NCI-H128 (cell line): ENCODE measurements around the gene PHF14.

ENCODE experiments used
- DNase-seq: peaks from one replicate; lab custom pipeline; 2025; ENCODE audit not compliant: unreplicated experiment; lab: John Stamatoyannopoulos, UW

The PHF14 gene

DNA sequence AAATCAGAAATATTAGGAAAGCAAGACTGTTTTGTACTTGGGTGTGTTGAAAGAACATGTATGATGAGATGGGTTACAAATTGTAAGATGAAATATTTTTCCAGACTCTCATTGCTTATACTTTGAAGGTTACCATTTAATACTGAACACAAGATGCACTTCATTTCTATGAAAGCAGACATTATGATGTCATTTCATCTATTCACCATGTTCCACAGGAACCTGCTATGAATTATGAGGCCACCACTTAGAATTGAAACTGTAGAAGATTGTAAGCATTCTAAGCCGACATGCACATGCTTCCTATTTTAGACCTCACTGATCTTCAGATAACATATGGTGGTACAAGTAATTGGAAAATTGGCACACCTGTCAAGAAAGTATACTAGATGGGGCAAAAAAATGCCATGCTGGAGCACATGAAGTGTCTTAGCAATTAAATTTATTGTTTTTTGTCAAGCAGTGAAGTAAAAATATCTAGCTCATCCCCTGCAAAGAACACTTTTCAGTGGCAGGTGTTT, 195.0 kb downstream of the PHF14 start:
- no peak for DNase-seq

DNA sequence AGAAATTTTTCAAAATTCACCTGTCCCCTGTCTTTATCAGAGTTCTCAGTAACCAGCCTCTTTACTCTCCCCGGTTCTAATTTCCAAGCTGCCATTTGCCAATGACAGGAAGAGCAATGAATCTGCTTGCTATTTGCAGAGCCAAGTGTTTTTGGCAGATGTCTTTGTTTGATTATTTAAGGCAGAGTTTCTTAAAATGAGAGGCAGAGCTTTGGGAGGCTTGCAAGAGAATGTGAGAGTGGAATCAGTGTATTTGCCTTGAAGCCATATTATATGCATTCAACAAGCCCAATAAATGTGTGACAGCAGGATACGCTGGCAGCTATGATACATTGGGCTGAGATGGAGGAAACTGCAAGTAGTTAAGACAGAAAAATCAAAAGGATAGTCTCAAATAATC, 196.5 kb downstream of the PHF14 start:
- DNase-seq, result no peak

DNA sequence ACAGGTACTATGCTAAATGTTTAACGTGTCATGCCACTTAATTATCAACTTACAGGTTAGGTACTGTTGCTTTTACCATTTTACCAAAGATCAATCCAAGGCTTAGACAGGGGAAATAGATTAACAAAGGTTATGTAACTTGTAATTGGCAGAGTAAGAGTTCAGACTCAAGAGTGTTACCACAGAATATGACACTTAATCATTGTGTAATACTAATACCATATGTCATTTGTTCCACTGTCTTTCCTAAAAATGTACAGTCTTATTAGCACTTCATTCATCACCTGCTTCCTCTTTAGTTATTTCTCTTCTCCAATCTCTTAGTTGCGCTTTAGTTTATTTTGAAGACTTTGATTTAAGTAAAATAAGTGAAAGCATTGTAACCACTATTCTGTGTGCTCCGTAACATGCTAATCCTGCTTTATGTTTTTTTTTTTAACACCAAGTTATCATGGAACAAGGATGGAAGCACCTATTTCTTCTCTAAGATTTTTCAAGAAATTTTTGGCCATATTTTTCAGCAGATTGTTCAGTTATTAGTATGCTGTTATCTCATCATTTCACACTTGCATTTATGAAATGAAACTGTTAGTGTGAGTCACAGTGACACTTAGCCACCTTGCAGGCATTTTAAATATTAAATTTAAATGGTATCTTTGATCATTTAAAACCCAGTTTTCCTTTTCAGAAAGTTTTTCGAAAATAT, 197.3 kb downstream of the PHF14 start:
- no peak for DNase-seq

DNA sequence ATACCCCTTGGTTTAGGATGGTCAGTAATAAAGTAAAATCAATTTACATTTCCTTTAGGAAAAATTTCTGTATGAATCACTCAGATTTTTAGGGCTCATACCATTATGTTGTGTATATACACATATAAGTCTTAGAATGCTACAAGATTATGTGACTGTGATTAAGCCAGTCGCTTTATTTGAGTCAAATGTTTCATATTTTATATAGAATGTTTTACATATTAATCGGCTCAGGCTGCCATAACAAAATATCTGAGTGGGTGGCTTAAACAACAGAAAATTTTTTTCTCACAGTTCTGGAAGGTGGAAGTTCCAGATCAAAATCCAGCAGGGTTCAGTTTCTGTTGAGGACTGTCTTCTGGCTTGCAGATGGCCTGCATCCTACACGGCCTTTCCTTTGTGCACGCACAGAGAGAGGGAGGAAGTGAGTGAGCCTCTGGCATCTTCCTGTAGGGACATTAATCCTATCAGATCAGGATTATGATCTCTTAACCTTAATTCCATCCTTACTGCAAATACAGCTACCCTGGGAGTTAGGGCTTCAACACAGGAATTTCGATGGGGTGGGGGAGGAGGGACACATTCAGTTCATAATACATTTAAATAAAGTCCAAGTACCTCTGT, 198.0 kb downstream of the PHF14 start:
- DNase-seq, result no peak

DNA sequence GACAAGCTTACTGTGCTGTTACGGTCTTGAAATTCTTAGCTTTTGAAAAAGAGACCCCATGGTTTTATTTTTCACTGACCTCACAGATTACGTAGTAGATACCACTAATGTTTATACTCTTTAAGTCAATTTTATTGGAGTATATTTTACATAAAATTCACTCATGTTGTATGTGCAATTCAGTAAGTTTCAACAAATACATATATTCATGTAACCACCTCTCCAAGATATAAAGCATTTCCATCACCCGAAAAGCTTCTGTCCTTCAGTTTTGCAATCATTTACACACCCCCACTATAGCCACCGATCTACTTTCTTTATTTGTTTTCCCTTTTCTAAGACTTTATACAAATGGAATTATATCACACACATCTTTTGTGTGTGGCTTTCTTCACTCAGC, 199.2 kb downstream of the PHF14 start:
- DNase-seq, result no peak

DNA sequence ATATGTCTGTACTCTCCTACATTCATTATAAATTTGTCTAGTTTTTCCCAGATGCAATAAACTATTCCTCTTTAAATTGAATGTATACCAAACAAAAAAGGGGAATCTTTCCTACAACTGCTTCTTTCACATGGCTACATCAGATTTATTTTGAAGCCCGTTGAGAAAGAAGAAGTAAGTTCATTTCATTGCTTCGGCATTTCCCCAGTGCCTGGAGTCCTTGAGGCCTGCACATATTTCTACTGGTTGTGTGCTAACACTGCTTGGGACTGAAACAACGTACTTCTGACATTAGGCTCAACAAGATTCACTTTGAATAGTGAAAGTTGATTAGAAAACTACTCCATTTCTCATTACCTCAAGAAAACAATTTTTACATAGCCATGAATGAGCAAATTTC, 201.7 kb downstream of the PHF14 start:
- no peak for DNase-seq

DNA sequence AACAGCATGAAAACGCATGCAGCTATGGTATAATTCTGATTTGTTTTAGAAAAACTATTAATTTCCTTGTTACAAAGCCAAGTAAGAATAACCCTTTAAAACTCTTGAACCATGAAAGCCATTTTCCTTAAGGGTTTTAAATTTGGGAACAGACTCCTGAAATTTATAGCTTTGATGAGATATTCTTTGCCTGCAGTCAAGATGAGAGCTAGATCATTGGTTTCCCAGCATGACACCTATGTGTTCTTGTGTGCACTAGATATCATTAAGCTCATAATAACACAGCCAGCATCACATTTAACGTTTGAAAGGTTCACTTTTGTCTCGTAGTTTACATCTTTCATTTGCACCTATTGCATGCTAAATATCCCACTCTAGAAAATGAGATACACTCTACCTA, 202.2 kb downstream of the PHF14 start:
- no peak for DNase-seq

DNA sequence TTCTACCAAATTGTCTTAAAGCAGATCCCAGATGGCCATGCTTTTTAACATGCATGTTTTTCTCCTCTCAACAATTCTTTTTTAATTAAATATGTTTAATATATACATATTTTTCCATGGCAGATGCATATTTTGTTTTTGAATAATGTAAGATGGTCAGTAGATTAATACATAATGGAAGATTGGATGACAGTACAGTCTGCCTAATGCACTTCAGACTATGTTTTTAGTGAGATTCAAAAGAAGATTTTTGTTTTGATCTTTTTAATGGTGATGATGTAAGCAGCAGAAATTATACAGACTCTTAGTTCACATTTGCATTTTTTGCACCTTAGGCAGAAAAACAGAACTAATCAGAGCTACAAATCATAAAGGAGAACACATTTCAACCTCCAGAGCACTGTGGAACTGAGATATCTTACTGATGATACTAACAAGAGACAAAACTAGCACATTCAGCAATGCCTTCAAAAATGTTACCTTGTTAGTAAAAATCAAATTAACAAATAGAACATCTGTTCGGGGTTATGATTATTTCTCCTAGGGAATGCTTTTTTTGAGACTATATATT, 203.4 kb downstream of the PHF14 start:
- no peak for DNase-seq

DNA sequence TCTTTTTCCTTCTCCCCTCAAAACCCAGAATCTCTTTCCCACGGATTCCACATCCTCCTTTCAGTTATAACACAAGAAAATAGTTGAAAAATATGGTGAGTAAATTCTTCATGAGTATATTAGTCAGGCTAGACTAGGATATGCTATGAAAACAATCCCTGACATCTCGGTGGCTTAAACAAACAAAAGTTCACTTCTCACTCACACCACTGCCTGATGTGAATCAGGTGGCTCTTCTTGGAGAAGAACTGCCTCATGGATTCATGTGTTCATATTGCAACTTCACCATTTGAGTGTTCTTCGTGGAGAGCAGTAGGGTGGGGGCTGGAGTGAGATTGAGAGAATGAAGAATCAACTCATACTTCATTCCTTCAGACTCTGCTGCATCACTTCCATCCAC, 204.1 kb downstream of the PHF14 start:
- no peak for DNase-seq

DNA sequence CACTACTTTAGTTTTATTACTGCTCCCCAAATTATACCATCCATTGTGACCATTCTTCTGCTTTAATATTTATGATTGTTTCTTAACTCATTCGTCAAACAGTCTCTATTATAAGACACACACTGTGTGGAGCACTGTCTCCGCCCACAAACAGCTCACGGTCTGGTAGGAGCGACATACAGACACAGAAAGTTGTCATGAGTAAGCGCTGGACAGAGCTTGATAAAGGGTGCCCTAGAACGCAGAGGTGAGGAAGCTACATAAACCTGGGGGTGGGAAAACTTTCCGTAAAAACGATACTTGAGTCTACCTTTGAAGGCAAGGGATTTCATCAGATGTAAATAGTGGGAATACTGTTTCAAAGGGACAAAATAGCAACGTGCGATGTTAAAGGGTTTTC, 207.9 kb downstream of the PHF14 start:
- DNase-seq, result no peak

DNA sequence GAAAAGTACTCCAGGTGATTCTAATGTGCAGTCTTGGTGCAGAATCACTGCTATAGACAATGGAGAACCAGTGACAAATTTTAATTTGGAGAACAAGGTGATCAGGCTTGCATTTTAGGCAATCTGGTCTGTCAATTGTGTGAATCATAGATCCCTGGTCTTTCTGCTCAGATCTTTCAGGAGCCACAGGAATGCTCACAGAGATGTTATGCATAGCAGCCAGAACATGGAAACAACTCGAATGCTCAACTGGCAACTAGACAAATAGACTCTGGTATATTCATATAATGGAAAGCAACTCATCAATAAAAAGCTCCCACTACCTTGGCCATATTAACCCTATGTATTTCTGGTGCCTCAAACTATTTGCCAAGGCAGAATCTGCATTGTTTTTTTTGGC, 209.1 kb downstream of the PHF14 start:
- no peak for DNase-seq

DNA sequence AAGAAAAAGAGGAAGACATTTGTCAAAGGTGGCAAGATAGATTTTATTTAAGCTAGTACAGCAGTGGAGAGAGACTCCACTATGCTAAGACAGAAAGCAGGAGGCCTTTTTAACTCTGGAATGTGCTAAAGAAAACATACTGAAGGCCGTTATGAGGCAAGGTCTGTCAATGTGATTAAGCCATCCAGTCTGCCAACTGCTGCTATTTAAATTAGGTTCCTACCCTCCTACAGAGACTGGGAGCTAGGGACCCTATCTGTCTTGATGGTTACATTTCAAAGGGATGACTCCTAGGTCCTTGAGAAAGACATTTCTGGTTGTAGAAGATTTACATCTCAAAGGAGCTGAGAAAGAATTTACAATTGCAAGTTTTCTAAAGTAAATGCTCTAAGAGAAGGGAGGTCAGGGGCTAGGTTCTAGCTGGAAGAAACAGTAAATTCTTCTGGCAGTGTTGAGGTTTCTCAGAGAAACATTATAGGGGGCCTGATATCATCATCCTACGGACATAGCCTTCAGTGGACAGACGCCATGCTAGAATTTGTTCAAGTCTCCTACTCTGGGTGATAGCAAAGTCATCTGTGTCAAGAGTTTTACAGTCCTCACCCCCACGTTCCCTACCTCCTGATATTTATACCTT, 211.6 kb downstream of the PHF14 start:
- no peak for DNase-seq

DNA sequence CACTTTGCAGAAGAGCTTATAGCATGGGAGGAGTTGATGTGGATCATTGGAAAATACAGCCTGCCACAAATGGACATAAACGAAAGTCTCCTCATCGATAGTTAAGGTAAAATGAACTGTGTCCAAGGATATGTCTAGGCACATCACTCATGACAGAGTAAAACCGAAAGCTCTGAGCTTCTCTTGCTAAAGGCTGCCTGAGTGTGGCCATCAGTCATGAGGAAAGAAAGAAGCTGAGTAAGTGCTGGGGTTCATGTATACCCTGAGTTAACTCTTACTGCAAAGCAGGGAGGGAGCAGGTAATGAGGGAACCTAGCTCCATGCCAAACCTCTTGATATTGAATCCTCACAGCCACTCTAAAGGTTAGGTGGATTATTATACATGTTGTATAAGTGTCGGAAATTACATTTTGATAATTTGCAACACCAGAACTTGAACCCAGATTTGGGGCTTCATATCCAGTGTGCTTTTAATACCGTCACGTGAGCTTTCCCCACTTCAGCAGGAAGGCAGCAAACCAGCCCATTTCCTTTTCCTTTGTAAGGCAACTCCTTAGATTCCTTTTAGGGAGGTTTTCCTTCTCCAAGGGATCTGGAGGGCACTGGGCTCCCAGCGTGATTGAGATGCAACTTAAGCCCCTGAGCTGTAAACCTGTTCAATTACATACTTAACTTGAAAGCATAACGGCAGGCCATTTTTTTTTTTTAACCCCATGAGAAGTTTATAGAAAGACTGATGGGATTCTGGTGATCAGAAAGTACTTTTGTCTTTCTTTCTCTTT, 215.0 kb downstream of the PHF14 start:
- no peak for DNase-seq

DNA sequence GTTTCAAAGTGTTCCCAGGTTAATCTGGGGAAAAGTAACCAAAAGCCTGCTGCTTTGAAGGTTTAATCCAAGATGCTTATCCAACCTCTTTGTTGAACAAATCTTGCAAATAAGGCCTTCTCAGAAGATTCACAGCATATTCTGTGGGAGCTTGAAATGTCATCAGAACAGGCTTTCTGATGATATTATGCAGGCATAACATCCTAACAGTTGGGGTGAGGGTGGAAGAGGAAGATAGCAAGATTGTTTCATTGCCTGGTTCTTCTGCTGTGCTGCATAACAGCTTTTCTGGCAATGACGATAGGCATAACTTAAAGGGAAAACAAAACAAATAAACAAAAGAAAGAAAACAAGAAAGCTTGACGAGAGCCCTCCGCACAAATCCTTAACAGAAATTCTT, 217.4 kb downstream of the PHF14 start:
- no peak for DNase-seq

DNA sequence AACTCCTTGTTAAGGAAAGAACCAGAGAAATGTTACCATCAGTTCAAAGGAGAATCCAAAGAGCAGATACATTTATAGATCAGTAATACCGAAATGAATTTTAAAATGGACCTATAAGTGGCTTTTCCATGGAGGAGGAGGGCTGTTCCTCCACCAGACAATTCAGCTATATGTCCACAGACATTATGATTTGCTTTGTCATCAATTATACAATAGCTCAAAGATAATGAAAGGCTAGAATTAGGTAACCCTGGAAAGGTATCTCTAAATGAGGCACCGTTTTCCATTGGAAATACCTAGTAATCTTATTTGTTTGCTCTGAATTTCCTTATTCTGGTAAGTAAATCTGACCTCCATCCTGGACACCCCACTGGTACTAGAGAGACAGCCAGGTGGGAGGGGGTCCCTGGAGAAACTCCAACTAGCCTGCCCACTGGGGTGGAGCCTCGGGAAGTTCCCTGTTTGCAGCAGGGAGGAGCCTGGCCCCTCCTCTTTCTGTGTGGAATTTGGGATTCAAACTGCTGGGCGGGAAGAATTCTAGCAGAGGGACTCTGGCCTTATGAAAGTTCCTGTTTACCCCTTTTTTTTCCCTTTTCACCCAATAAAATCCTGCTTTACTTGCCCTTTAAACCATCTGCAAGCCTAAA, 218.0 kb downstream of the PHF14 start:
- DNase-seq, result no peak

DNA sequence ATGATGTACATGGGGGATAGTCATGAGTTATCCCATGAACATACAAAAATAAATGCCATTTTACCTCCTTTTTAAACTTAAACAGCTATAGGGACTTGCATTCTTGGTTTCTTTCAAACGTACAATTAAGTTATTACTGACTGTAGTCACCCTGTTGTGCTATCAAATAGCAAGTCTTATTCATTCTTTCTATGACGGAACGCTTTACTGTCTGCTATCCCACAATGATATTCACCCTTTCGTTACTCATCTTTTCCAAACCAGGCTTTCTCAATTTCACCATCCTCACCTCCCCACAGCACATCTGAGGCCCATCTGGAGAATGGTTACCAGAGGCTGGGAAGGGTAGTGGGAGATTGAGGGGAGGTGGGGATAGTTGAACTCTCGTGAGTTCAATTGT, 218.8 kb downstream of the PHF14 start:
- DNase-seq, result no peak

DNA sequence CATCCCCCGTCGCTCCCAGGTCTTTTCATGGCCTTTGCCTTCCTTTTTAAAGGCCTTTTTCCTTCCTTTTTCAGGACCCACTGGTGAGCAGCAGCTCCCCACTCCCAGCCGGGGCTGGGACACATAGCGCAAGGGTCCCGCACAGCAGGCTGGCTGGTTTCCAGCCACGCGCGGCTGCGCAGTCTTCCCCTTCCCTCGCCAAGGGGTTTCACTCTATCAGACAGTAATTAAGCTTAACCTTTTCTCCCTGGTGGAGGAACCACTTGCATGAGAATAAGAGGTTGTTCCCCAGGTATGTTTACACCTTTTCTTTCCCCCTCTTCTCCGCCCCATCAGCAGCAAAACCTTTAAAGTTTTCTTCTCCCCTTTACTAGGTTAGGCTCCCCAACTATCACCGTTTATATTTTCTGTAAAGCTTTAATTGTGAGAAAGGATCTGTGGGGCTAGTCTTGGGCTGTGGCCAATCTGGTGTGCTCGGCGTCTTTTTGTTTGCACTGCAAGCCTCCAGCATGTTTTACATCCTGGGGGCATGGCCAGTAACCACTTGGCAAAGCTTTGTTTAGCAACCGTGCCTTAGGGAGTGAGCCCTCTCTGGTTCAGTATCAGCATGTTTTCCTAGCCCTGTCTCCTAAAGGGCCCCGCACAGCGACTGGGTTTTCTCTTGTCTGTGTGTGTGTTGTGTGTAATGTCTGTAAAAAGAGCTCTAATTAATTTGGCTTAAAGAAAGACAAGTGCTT, 219.6 kb downstream of the PHF14 start:
- DNase-seq, result peak; percentile 39

DNA sequence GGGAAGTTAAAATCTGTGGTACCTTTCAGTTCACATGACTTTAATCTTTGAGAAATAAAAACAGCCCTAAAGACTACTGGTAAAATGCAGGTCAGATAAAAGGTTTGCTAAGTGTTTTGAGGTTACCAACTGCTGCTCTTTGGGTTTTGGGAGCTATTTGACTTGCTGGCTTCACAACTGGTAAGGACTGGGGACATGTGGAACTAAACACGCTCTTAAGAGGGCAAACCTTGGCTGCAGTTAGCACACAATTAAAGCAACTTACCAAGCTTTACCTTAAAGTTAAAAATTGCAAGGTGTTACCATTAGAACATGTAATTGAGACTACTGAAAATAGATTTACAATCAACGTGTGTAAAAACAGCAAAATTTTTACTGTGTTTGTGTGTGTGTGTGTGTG, 220.2 kb downstream of the PHF14 start:
- DNase-seq, result no peak

DNA sequence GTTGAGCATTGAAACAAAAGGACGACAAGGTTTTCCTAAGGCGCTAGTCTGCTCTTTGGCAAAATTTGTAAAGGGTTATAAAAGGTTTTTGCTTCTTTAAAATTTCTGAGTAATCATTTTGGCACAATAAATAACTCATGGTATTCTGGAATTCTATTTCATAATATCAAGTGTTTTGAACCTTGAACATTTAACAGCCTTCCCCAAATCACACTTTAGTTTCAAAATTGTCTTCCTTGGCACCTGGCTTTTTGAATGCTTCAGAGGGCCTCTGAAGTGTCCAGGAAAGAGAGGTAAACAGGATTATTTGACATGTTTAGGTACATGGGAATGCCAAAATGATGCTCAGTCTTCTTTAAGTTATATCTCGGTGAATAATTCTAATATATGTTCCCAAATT, 220.8 kb downstream of the PHF14 start:
- no peak for DNase-seq

DNA sequence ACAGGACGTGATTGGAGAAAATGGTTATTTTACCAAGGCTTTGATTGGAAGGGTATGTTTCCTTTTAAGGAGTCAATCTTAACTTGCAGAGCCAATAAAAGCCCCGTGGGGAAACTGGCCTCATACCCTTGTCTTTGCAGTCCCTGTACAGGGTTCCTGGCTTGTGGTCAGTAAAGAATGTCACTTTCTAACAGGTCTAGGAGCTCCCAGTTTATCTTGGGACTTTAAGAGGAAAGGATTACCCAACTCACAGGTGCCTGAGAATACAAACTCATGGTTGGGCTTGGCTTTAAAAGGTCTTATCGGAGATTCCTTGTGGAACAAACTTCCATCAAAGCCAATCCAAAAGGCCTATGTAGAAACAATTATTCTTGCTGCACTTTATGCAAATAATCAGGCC, 221.8 kb downstream of the PHF14 start:
- DNase-seq, result no peak
